Right kidney (tissue), 1 donor: Measurements from ENCODE around the gene FMC1.

Source experiments
- DNase-seq: peaks from one replicate; pipeline ENCODE4 v3.0.0-alpha.2; 2016

FMC1 gene

GRCh38 chr7:139370301-139370942 lies 29.3 kb downstream of the FMC1 start:
- no peak for DNase-seq

GRCh38 chr7:139370943-139371313 lies 29.8 kb downstream of the FMC1 start:
- no peak for DNase-seq

GRCh38 chr7:139374246-139374645 lies 33.1 kb downstream of the FMC1 start:
- no peak for DNase-seq

GRCh38 chr7:139382439-139382838 lies 41.3 kb downstream of the FMC1 start:
- DNase-seq, result no peak

GRCh38 chr7:139384611-139385010 lies 43.5 kb downstream of the FMC1 start:
- no peak for DNase-seq

GRCh38 chr7:139387594-139387993 lies 46.5 kb downstream of the FMC1 start:
- DNase-seq, result no peak

- DNase-seq, result no peak
Measured at GRCh38 chr7:139389091-139389490, 48.0 kb downstream of the FMC1 start.

- DNase-seq, result no peak
Measured at GRCh38 chr7:139389774-139390173, 48.6 kb downstream of the FMC1 start.

- no peak for DNase-seq
Measured at GRCh38 chr7:139393621-139394211, 52.6 kb downstream of the FMC1 start.

- no peak for DNase-seq
Measured at GRCh38 chr7:139394540-139394939, 53.4 kb downstream of the FMC1 start.
